H1 (cell line): Measurements from ENCODE around the gene ZFYVE27. TPM values are rescaled to one million over a fixed set of nuclear protein-coding genes. Genes with fewer than 3 reads are reported as not detected.

ENCODE experiments used
- BRCA1 ChIP-seq: IDR thresholded peaks from 2 replicates; pipeline ENCODE4 v1.6.1; 2012; ENCODE audit warnings: low read depth, low read length, improper control_type of control experiment
- CEBPB ChIP-seq: IDR thresholded peaks from 2 replicates; pipeline ENCODE4 v1.6.1; 2012; ENCODE audit warnings: low read depth, low read length
- CREB1 ChIP-seq: IDR thresholded peaks from 2 replicates; pipeline ENCODE4 v1.6.1; 2012; ENCODE audit warnings: inconsistent platforms
- CTCF ChIP-seq, 3 experiments: IDR thresholded peaks; 1 replicate in 2 of 3; 2 replicates in 1 of 3; pipeline versions ENCODE4 v1.5.1 to v1.6.1; 2011; ENCODE audit warnings: low read length in 3 of 3, mild to moderate bottlenecking in 3 of 3, inconsistent platforms in 2 of 3, low read depth in 1 of 3, moderate library complexity in 1 of 3; ENCODE audit not compliant: insufficient read depth in 1 of 3; ENCODE audit errors: control extremely low read depth in 1 of 3
- GABPA ChIP-seq: IDR thresholded peaks from 2 replicates; pipeline ENCODE4 v1.6.1; 2011; ENCODE audit warnings: mild to moderate bottlenecking, low read length, moderate library complexity, borderline replicate concordance; ENCODE audit not compliant: insufficient read depth
- RFX5 ChIP-seq: IDR thresholded peaks from 2 replicates; pipeline ENCODE4 v1.6.1; 2011; ENCODE audit warnings: low read depth, low read length, improper control_type of control experiment, borderline replicate concordance
- SIRT6 ChIP-seq: IDR thresholded peaks from one replicate; pipeline ENCODE4 v1.7.1; 2012; ENCODE audit warnings: low read length, inconsistent platforms
- SP2 ChIP-seq: IDR thresholded peaks from 2 replicates; pipeline ENCODE4 v1.6.1; 2012; ENCODE audit warnings: mild to moderate bottlenecking, low read length, inconsistent platforms
- TAF7 ChIP-seq: optimal IDR thresholded peaks from 2 replicates; pipeline ENCODE3; 2011; ENCODE audit warnings: low read depth, mild to moderate bottlenecking, inconsistent platforms, low read length, moderate library complexity, borderline replicate concordance
- polyA plus RNA-seq, 7 experiments: library from polyadenylated mRNA; depleted of rRNA in 3 of 7; stranded (reverse) in 5 of 7; unstranded in 2 of 7; fragments of >200 nt in 5 of 7; fragments of 200-250 nt in 2 of 7; gene quantifications; 1 replicate in 5 of 7; 2 replicates in 1 of 7; 4 replicates in 1 of 7; pipeline versions ENCODE4 v1.2.1 to v1.2.3, GENCODE V29; 2011 to 2013; ENCODE audit warnings: missing spikeins in 2 of 7, mixed read lengths in 2 of 7
- total RNA-seq: library from RNA; stranded (reverse); fragmentation: NEBNext Ultra II Directional; extraction: Animal tissue kit (Norgen Biotek cat#: 25700); gene quantifications from 2 replicates; pipeline ENCODE4 v1.2.1, GENCODE V29; 2021

Gene ZFYVE27
- total and polyA plus RNA-seq, 2 of the 8 experiments (the other 6 are each of a cell fraction or from before 2014, with no cell fraction given): 16.6 to 19.8 TPM

GRCh38 chr10:97774811-97775294, 37.9 kb downstream of the ZFYVE27 start (continued):
- no peak for TF ChIP-seq GABPA
- TF ChIP-seq BRCA1: no peak
- TF ChIP-seq RFX5: no peak
- TF ChIP-seq TAF7: no peak
- TF ChIP-seq SIRT6: no peak
- no peak for TF ChIP-seq CEBPB
- TF ChIP-seq SP2: no peak
- no peak for TF ChIP-seq CREB1
- no peak for TF ChIP-seq CTCF (IDR thresholded peaks at IDR 0.05; ENCODE audit: control extremely low read depth in 1 of 3, insufficient read depth in 1 of 3, low read depth in 1 of 3, low read length in 3 of 3)
